ENCODE results near the gene CMTM8. TPM values are rescaled to one million over a fixed set of nuclear protein-coding genes. Genes with fewer than 3 reads are reported as not detected.
A peak's percentile ranks its signal among the peaks of the same experiment; 100 is the strongest.

Gene CMTM8
- total and polyA plus RNA-seq, 10 of the 15 experiments (the other 5 are each of a cell fraction or from before 2014, with no cell fraction given), result 0.11 to 0.23 TPM; not detected in 8

DNA sequence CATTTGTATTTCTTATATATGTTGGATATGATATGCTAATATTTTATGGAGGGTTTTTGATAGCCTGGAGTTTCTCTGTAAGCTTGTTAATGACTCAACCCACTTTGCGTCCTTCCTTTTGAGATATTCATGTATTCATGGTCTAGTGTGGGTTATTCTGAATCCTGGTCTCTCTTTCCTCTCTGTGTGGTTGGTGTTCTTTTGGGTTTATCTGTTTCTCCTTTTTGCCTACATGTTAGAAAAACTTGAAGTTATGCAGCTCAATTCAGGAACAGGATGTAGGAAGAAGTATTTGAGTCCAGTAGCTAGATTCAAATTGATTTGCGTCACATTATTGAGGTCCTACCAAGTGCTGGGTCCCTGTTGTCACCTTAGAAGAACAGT lies 181.3 kb downstream of the CMTM8 start:
- ATAC-seq (no peak), DNase-seq (ENCODE audit: low read depth, low spot score) (no peak), FAIRE-seq (no peak)
- intact Hi-C loops (cut with micrococcal nuclease; ENCODE audit: unreplicated experiment), result loop anchor here (1.0 to 5.0 kb wide), 3 partner anchors 20 to 83 kb away; partner anchors contain the start of gene CMTM6
- Histone ChIP-seq H3K36me3 (ENCODE audit: control insufficient read depth in 2 of 2, insufficient read depth in 2 of 2, low read length in 1 of 2) (no peaks in the 10 kb centered on the region), H3K9me3 (replicated peaks; ENCODE audit: control insufficient read depth, insufficient read depth, low read length) (no peaks in the 10 kb centered on the region; the same call in 2 of the 3 replicates), H4K20me1 (ENCODE audit: control insufficient read depth, insufficient read depth) (no peaks in the 10 kb centered on the region), H3K4me1 (ENCODE audit: control insufficient read depth, insufficient read depth, low read length) (peaks cover 35% of the 10 kb centered on the region), H3K4me3 (no peak overlapping the region), H2AFZ (ENCODE audit: control insufficient read depth, low read depth, low read length) (no peak overlapping the region), H3K9ac (ENCODE audit: control insufficient read depth, insufficient read depth, low read length) (no peak overlapping the region), H3K79me2 (ENCODE audit: control insufficient read depth, insufficient read depth, low read length) (no peaks in the 10 kb centered on the region), H3K27ac (ENCODE audit: control insufficient read depth, insufficient read depth) (no peak overlapping the region), H3K27me3 (replicated peaks in 1 of 2; ENCODE audit: control insufficient read depth in 2 of 2, insufficient read depth in 2 of 2, low read length in 1 of 2) (no peaks in the 10 kb centered on the region), H3K4me2 (ENCODE audit: control insufficient read depth, insufficient read depth) (peak overlapping the region; percentile 24)
- RAD21 ChIA-PET (ENCODE audit: unreplicated experiment), result interaction anchor here (0.6 to 13.1 kb wide), 12 partner anchors 9 to 78 kb away, joined by 3 to 187 read pairs (median 4); no protein-coding TSS in a partner anchor
- SMC1A ChIA-PET (ENCODE audit: uncharacterized antibody, unreplicated experiment), result interaction anchor here (0.7 to 13.7 kb wide), 15 partner anchors 9 to 81 kb away, joined by 3 to 307 read pairs (median 8); partner anchors contain the start of gene CMTM7
- TF ChIP-seq NRF1 (conservative IDR thresholded peaks at IDR 0.05; ENCODE audit: low read depth, low read length), result no peak
- TF ChIP-seq TARDBP (IDR thresholded peaks at IDR 0.05; ENCODE audit: borderline replicate concordance), result no peak
- no peak for TF ChIP-seq ETV6 (conservative IDR thresholded peaks at IDR 0.05 in 1 of 2, IDR thresholded peaks at IDR 0.05 in 1 of 2; ENCODE audit: borderline replicate concordance in 1 of 2, low read depth in 1 of 2)
- peak; percentile 43; the same call in 1 of the 2 replicates for TF ChIP-seq SMARCA5 (IDR thresholded peaks at IDR 0.05)
- no peak for TF ChIP-seq TCF3 (IDR thresholded peaks at IDR 0.05; ENCODE audit: borderline replicate concordance, insufficient read depth, low read depth, low read length)
- TF ChIP-seq CBX5 (IDR thresholded peaks at IDR 0.05; ENCODE audit: low read depth), result no peak
- TF ChIP-seq LARP7 (IDR thresholded peaks at IDR 0.05), result no peak
- TF ChIP-seq KAT2A (conservative IDR thresholded peaks at IDR 0.05; ENCODE audit: control insufficient read depth, low read depth, low read length), result no peak
- TF ChIP-seq PAX8 (IDR thresholded peaks at IDR 0.05), result no peak
- WGBS (ENCODE audit: insufficient coverage, insufficient replicate concordance, low lambda C conversion rate, missing lambda C conversion rate), result 41% methylated on average over 2 of the region's 2 CpGs
- POLR2A ChIA-PET, result interaction anchor here (0.8 to 11.8 kb wide), 6 partner anchors 9 to 83 kb away, joined by 3 to 158 read pairs (median 4); partner anchors contain the start of gene CMTM6
- CTCF ChIA-PET, result interaction anchor here (0.8 to 6.6 kb wide), 15 partner anchors 9 to 74 kb away, joined by 3 to 41 read pairs (median 4); no protein-coding TSS in a partner anchor
- BruUV-seq (replicated peaks), result no TSS peak
- in situ Hi-C loops (cut with MboI), result no loop called here

Small RNAs within 50 kb of the gene (small RNA-seq; reads per million reads assigned to genes)
- gene AC097639.2, result not detected

Other genes starting within 250 kb of the CMTM8 start
- 3.2 and 4.5 TPM in 2 replicates for gene GPD1L, start 132.1 kb upstream of the CMTM8 start, total RNA-seq (2014; rRNA removed)
- gene GPD1L, start 132.1 kb upstream of the CMTM8 start, total RNA-seq (2014; rRNA removed; fragmentation: Illumina TruSeq; extraction: Trizol), result 3.8 and 4.7 TPM in 2 replicates
- 3.7 and 5.1 TPM in 2 replicates for gene GPD1L, start 132.1 kb upstream of the CMTM8 start, total RNA-seq (2021)
- 4.8 and 5.4 TPM in 2 replicates for gene GPD1L, start 132.1 kb upstream of the CMTM8 start, polyA plus RNA-seq (2011; rRNA removed)
- gene GPD1L, start 132.1 kb upstream of the CMTM8 start, polyA plus RNA-seq (2014; fragmentation: Illumina TruSeq; extraction: Trizol), result 4.4 and 4.9 TPM in 2 replicates
- 1 to 10 TPM in 1 of 2 experiments, under 1 TPM in 1; 0.77 to 1.0 TPM for gene GPD1L, start 132.1 kb upstream of the CMTM8 start, polyA plus RNA-seq (2014; fragmentation: Nextera tagmentation; extraction: Ambion mirVana)
- gene GPD1L, start 132.1 kb upstream of the CMTM8 start, polyA plus RNA-seq (2014; rRNA removed), result 4.0 TPM in 2 replicates
- gene GPD1L, start 132.1 kb upstream of the CMTM8 start, polyA plus RNA-seq (2016; fragmentation: Nextera tagmentation; extraction: Ambion mirVana), result 1 to 10 TPM; 3.7 to 4.2 TPM
- 7.2 and 9.9 TPM in 2 replicates for gene CMTM7, start 153.2 kb downstream of the CMTM8 start, total RNA-seq (2014; rRNA removed)
- gene CMTM7, start 153.2 kb downstream of the CMTM8 start, total RNA-seq (2014; rRNA removed; fragmentation: Illumina TruSeq; extraction: Trizol), result 8.6 and 9.7 TPM in 2 replicates
- 12.5 and 13.7 TPM in 2 replicates for gene CMTM7, start 153.2 kb downstream of the CMTM8 start, total RNA-seq (2021)
- 23.2 and 30.5 TPM in 2 replicates for gene CMTM7, start 153.2 kb downstream of the CMTM8 start, polyA plus RNA-seq (2011; rRNA removed)
- gene CMTM7, start 153.2 kb downstream of the CMTM8 start, polyA plus RNA-seq (2014; fragmentation: Illumina TruSeq; extraction: Trizol), result 16.7 and 21.0 TPM in 2 replicates
- gene CMTM7, start 153.2 kb downstream of the CMTM8 start, polyA plus RNA-seq (2014; fragmentation: Nextera tagmentation; extraction: Ambion mirVana), result 10 to 100 TPM in 1 of 2 experiments, 1 to 10 TPM in 1; 3.7 to 12.0 TPM
- 15.4 and 15.6 TPM in 2 replicates for gene CMTM7, start 153.2 kb downstream of the CMTM8 start, polyA plus RNA-seq (2014; rRNA removed)
- 10 to 100 TPM; 29.5 to 36.4 TPM for gene CMTM7, start 153.2 kb downstream of the CMTM8 start, polyA plus RNA-seq (2016; fragmentation: Nextera tagmentation; extraction: Ambion mirVana)